HG03460 (cell line): Measurements from ENCODE around the gene GHRHR.

Source experiments
- ATAC-seq: cut with Tn5 transposase; IDR thresholded peaks from one replicate; pipeline ENCODE4 v1.9.1; 2021; ENCODE audit not compliant: unreplicated experiment

The GHRHR gene

GRCh38 chr7:30927559-30927958 is 36.2 kb upstream of the GHRHR start:
- ATAC-seq: no peak

DNA sequence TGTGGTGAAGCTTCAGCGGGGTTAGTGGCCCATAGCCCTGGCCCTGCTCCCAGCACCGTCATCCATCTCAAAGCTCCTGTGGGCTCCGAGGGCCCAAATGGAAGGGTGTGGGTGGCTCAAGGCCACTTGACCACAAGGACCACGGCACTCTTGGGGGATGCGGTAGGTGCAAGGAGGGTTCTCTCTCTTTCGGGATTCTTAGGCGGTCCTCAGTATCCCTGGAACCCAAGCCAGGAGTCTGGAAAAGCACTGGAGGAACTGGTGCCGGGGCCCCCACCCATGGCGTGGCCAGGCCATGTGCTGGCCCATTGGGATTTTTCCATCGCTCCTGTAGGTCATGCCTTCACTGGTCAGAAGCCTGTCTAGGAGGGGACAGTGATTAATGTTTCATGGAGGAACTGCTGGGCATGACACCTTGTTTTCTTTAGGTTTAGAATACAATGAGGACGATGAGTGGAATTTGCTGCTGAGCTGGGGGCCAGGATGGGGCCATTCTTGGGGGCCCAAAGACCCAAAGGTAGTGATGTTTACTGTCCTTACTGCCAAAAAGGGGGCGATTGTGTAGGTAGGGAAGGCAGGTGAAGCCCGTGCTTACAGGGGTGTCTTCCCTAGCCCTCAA is 35.4 kb upstream of the GHRHR start:
- no peak for ATAC-seq

DNA sequence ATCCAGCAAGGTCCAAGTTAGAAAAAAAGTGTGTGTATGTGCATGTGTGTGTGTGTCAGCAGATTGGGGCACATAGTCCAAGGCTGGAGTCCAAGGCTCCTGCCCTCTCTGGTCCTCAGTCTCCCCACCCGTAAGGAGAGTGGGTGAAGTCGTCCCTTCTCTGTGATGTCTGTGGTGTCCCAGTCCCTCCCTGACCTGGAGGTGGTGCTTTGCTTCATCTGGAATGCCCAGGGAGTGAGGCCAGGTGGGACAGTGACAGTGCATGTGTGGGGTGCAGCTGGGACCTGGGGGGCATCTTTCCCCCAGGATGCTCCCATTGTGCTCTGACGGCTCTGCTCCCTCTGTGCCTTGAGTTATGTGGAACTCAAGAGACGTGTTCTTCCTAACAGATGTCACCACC is 34.1 kb upstream of the GHRHR start:
- ATAC-seq: no peak

DNA sequence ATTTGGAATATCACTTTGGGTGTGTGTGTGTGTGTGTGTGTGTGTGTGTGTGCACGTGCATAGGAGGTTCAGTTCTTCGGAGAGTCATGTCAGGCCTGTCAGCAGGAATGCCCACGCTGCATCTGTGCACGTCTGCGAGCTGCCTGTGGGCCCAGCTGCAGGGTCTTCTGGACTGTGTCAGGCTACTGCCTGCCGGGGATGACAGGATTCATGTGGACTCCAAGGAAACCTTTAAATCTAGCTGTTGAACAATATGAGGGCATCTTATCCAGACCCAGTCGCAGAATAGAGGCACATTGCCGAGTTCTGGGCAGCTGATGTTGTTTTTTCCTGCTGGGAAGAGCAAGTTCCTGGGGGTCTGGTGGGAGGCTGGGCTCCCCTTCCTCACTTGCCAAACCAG is 33.1 kb upstream of the GHRHR start:
- ATAC-seq: no peak

GRCh38 chr7:30931161-30931928 is 32.4 kb upstream of the GHRHR start:
- ATAC-seq: no peak

GRCh38 chr7:30931929-30932540 is 31.7 kb upstream of the GHRHR start:
- no peak for ATAC-seq

GRCh38 chr7:30932562-30932961 is 31.2 kb upstream of the GHRHR start:
- ATAC-seq: no peak

GRCh38 chr7:30933124-30933974 is 30.4 kb upstream of the GHRHR start:
- ATAC-seq: no peak

DNA sequence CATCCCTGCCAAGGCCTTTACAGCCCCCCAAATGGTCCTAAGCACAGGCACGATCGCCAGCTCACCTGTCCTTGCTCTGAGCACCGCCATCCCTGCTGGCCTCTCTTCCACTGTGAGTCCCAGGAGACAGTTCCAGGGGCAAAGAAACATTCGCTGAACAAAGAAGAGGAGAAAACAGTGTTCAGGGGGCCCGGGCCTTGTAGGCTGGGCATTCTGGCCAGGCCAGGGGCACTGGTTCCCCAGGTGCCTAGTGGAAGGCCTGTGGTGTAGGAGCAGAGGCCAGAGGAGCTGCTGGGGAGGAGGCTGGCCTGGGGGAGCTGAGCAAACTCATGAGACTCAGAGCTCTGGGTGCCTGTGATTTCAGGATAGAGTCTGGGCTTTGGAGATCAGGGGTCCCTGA is 29.5 kb upstream of the GHRHR start:
- ATAC-seq: no peak

GRCh38 chr7:30934732-30935568 is 28.8 kb upstream of the GHRHR start:
- ATAC-seq: no peak

DNA sequence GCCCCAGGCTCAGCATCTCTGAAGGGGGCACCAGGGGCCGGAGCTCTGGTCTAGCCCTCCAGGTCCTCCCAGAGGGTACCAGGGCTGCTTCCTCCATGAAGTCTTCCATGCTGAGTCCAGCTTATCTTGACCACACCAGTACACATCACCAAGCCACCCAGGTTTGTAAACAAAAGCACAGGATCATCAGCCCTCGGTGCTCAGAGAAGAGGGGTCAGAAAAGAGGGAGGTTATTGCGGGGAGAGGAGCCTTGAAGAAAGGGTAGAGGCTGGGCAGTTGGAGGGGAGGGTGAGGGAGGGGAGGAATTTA is 28.2 kb upstream of the GHRHR start:
- ATAC-seq: no peak

GRCh38 chr7:30936650-30937245 is 27.0 kb upstream of the GHRHR start:
- ATAC-seq: no peak

DNA sequence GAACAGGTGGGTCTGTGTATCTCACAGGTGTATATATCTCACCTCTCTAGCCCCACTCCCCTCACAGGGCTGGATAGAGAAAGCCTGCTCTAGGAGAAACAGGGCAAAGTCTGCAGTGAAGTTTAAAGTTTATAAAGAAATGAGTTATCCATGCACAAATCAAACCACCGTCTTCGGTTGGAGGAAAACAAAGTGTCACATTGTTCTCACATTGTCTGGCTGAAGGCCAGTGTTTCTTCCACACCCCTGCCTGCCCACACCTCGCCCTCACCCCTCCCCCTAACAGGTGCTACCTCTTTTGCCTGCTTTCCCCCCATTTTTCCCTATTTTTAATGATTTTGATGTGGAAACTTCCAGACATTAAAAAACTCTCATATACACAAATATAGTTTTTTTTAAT is 26.3 kb upstream of the GHRHR start:
- ATAC-seq: no peak

DNA sequence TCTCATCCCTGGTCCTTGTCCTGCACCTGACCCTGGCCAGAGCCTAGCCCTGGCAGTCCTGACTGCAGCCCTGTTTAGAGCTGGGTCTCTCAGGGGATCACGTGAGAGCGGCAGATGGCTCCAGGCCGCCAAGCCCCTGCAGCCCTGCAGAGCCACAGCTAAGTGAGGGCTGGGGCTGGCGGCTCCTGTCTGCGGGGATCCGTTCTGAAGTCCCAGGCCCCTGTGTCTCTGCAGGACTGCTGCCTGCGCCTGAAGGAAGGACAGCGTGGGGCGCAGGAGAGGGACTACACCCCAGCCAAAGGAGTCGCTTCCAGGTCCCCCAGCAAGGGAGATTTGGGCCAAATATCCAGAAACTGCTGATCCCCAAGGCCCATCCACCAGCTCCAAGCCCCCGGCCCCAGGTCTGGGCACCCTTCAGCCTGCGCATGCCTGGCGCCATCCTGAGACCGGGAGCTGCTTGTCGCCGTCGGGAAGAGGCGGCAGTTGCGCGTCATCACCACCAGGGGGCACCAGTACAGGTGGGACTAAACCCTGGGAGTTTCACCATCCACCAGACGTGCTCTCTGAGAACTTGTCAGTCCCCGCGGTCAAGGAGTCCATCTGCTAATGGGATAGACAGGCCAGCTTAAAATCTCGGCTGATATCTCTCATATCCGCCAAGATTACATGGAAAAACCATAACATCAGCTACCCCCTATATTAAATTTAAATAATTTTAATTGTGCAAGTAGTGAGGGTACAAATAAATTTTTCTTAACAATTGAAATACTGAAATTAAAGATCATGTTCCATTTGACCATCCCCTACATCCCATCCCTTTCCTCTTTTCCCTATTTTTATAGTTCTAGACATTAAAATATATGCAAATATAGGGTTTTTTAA is 25.1 kb upstream of the GHRHR start:
- ATAC-seq: peak; percentile 78

DNA sequence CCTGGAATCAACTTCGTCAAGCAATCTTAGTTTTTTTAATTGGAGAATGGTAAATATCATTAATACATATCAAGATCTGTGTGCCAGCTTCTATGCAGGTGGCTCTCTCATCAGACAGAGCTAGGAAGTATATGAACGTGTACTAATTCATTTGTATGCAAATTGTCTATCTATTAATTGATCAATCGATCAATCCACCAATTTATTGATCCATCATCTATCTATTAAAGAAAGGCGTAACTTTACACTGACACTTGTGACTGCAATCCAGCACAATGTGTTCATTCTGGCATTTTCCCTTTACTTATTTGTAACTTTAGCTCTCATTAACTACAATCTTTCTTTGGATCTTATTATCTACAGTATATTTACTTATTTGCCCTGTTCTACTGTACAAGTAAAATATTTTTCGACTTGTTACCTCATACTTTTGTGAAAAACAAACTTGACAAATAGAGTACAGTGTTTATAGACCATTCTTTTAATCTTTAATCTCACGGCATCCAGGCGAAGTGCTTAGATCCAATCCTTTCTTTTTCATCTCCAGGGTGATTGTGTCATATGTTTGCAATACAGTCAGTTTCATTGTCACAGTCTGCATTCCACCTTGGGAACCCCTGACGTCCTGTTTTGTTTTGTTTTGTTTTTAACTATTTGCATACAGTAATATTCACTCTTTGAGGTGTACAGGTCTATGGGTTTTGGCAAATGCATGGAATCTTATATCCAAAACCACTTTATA is 22.0 kb upstream of the GHRHR start:
- ATAC-seq: no peak

DNA sequence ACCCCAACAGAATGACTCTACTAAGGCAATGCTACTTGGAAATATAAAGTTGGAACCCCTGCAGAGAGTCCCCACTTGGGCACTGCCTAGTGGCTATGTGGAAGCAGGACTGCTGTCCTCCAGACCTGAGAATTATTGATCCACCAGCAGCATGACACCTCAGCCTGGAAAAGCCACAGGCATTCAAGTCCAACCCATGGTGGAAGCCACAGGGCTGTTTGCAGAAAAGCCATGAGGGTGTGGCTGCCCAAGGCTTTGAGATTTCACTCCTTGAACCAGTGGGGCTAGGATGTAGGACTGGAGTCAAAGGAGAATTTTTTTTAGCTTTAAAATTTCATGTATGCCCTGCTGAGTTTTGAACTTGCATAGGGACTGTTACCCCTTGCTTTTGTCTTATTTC is 13.6 kb upstream of the GHRHR start:
- ATAC-seq: no peak

- ATAC-seq: no peak
Observed at GRCh38 chr7:30954914-30955313, 8.8 kb upstream of the GHRHR start.

DNA sequence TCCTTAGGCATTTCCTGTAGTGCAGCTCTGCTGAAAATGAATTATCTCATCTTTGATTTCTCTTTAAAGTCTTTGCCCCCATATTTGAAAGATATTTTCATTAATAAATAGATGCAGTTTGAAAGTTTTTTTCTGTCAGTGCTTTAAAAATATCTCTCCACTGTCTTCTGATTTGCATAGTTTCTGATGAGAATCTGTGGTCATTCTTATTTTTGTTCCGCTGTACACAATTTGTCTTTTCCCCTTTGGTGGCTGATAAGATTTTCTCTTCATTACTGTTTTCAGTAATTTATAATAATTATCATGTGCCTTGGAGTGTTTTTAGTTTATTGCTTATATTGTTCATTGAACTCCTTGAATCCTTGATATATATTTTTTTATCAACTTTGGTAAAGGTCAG is 7.0 kb upstream of the GHRHR start:
- ATAC-seq: no peak

- ATAC-seq: no peak
Observed at GRCh38 chr7:30965372-30965771, 1.6 kb downstream of the GHRHR start.
